IMR-90 (cell line): ENCODE results near the gene ASPG. TPM values are rescaled to one million over a fixed set of nuclear protein-coding genes. Genes with fewer than 3 reads are reported as not detected.

ENCODE experiments used
- ATAC-seq: fragments of 200-7000 bp; cut with Tn5 transposase; 2 replicates; pipeline ENCODE4 v1.9.1; 2020; ENCODE audit warnings: low read depth, mild to moderate bottlenecking, moderate library complexity
- BruUV-seq: library from RNA; stranded (reverse); fragments of 400-500 nt; replicated peaks from 2 replicates; lab custom pipeline; 2021; lab: Mats Ljungman, UMichigan
- CTCF ChIA-PET: fragments of 300-600 bp; formaldehyde crosslinking; extraction: SDS; loops from one replicate; lab custom pipeline; 2021; ENCODE audit warnings: antibody characterized with exemption; lab: Yijun Ruan, JAX
- POLR2A ChIA-PET: fragments of 300-600 bp; sonication (Branson Sonifier 250); formaldehyde crosslinking; loops from one replicate; lab custom pipeline; 2022; ENCODE audit warnings: antibody characterized with exemption; ENCODE audit not compliant: unreplicated experiment; lab: Charles Lee
- DNase-seq: peaks from one replicate; pipeline ENCODE4 v3.0.0; 2013
- H2AFZ ChIP-seq: replicated peaks from 2 replicates; pipeline ENCODE3; 2013; ENCODE audit warnings: low read length, mild to moderate bottlenecking; ENCODE audit not compliant: poor library complexity
- H2AK5ac ChIP-seq: 2 replicates; pipeline ENCODE4 v1.6.1; 2013; ENCODE audit warnings: low read depth, low read length, inconsistent platforms
- H2AK9ac ChIP-seq: replicated peaks from 2 replicates; pipeline ENCODE3; 2013; ENCODE audit warnings: mild to moderate bottlenecking, low read depth, low read length, moderate library complexity; ENCODE audit not compliant: poor library complexity
- H2BK120ac ChIP-seq: 2 replicates; pipeline ENCODE4 v1.6.1; 2013; ENCODE audit warnings: low read depth, low read length, inconsistent platforms
- H2BK15ac ChIP-seq: 3 replicates; pipeline ENCODE4 v1.6.1; 2013; ENCODE audit warnings: low read depth, low read length, inconsistent platforms
- H2BK20ac ChIP-seq: 2 replicates; pipeline ENCODE4 v1.6.1; 2013; ENCODE audit warnings: low read depth, mild to moderate bottlenecking, inconsistent platforms, low read length, moderate library complexity
- H2BK5ac ChIP-seq: 2 replicates; pipeline ENCODE4 v1.6.1; 2013; ENCODE audit warnings: mild to moderate bottlenecking, low read depth, low read length, inconsistent platforms; ENCODE audit not compliant: poor library complexity, severe bottlenecking
- H3K14ac ChIP-seq: replicated peaks from 2 replicates; pipeline ENCODE4 v1.6.1; 2013; ENCODE audit warnings: low read depth, low read length, inconsistent platforms
- H3K18ac ChIP-seq: 2 replicates; pipeline ENCODE4 v1.6.1; 2013; ENCODE audit warnings: low read depth, low read length, control low read depth
- H3K23ac ChIP-seq: 2 replicates; pipeline ENCODE4 v1.6.1; 2013; ENCODE audit warnings: low read depth, low read length, inconsistent platforms
- H3K27ac ChIP-seq: 2 replicates; pipeline ENCODE4 v1.5.1; 2013; ENCODE audit warnings: mild to moderate bottlenecking, control low read depth, low read length; ENCODE audit not compliant: insufficient read depth
- H3K27me3 ChIP-seq: 2 replicates; pipeline ENCODE4 v1.6.1; 2013; ENCODE audit warnings: low read length; ENCODE audit not compliant: control insufficient read depth, insufficient read depth
- H3K36me3 ChIP-seq: 2 replicates; pipeline ENCODE4 v1.6.1; 2013; ENCODE audit warnings: low read length, mixed read lengths; ENCODE audit not compliant: control insufficient read depth, insufficient read depth
- H3K4ac ChIP-seq: 2 replicates; pipeline ENCODE4 v1.6.1; 2013; ENCODE audit warnings: low read depth, low read length, inconsistent platforms
- H3K4me1 ChIP-seq: 2 replicates; pipeline ENCODE4 v1.6.1; 2013; ENCODE audit warnings: low read length, mixed read lengths; ENCODE audit not compliant: control insufficient read depth, insufficient read depth
- H3K4me2 ChIP-seq: 2 replicates; pipeline ENCODE4 v1.6.1; 2013; ENCODE audit warnings: low read depth, mild to moderate bottlenecking, control low read depth, low read length, moderate library complexity
- H3K4me3 ChIP-seq: 2 replicates; pipeline ENCODE4 v1.5.1; 2013; ENCODE audit warnings: low read depth, mild to moderate bottlenecking, control low read depth, low read length, moderate library complexity; ENCODE audit not compliant: insufficient read depth
- H3K56ac ChIP-seq: 2 replicates; pipeline ENCODE4 v1.6.1; 2013; ENCODE audit warnings: low read length, inconsistent platforms; ENCODE audit not compliant: insufficient read depth; ENCODE audit errors: extremely low read depth
- H3K79me1 ChIP-seq, 2 experiments: 2 replicates each; pipeline ENCODE4 v1.6.1; 2013; ENCODE audit warnings: low read length in 2 of 2, inconsistent platforms in 1 of 2, low read depth in 1 of 2
- H3K9ac ChIP-seq: 2 replicates; pipeline ENCODE4 v1.6.1; 2013; ENCODE audit warnings: low read depth, low read length, control low read depth
- H3K9me1 ChIP-seq: 2 replicates; pipeline ENCODE4 v1.6.1; 2013; ENCODE audit warnings: low read length, inconsistent platforms; ENCODE audit not compliant: insufficient read depth
- H3K9me3 ChIP-seq: 2 replicates; pipeline ENCODE4 v1.6.1; 2013; ENCODE audit warnings: low read length; ENCODE audit not compliant: control insufficient read depth, insufficient read depth
- H4K20me1 ChIP-seq: 2 replicates; pipeline ENCODE4 v1.6.1; 2013; ENCODE audit warnings: low read length, inconsistent platforms; ENCODE audit not compliant: insufficient read depth
- H4K5ac ChIP-seq: 2 replicates; pipeline ENCODE4 v1.6.1; 2013; ENCODE audit warnings: mild to moderate bottlenecking, low read depth, low read length, control low read depth
- H4K8ac ChIP-seq, 2 experiments: 2 replicates each; pipeline ENCODE4 v1.6.1; 2013; ENCODE audit warnings: low read depth in 2 of 2, low read length in 2 of 2, control low read depth in 1 of 2, inconsistent platforms in 1 of 2
- H4K91ac ChIP-seq: 2 replicates; pipeline ENCODE4 v1.6.1; 2013; ENCODE audit warnings: low read depth, low read length, inconsistent platforms; ENCODE audit not compliant: insufficient read depth
- BHLHE40 ChIP-seq: fragments of 150-350 bp; IDR thresholded peaks from 2 replicates; pipeline ENCODE4 v1.6.1; 2016; ENCODE audit warnings: mild to moderate bottlenecking, low read depth, low read length
- CEBPB ChIP-seq: IDR thresholded peaks from 2 replicates; pipeline ENCODE4 v1.6.1; 2012; ENCODE audit warnings: low read depth, low read length, improper control_type of control experiment
- CHD1 ChIP-seq: IDR thresholded peaks from 2 replicates; pipeline ENCODE4 v1.6.1; 2012; ENCODE audit warnings: low read depth, low read length, improper control_type of control experiment
- MAFK ChIP-seq: IDR thresholded peaks from 2 replicates; pipeline ENCODE4 v1.6.1; 2012; ENCODE audit warnings: low read depth, low read length, improper control_type of control experiment
- NFE2L2 ChIP-seq: fragments of 150-350 bp; IDR thresholded peaks from 2 replicates; pipeline ENCODE4 v1.6.1; 2016; ENCODE audit warnings: low read depth, mild to moderate bottlenecking, low read length
- POLR2A ChIP-seq: IDR thresholded peaks from 2 replicates; pipeline ENCODE4 v1.6.1; 2012; ENCODE audit warnings: mild to moderate bottlenecking, low read depth, low read length
- SMC3 ChIP-seq: fragments of 150-350 bp; IDR thresholded peaks from 2 replicates; pipeline ENCODE4 v1.6.1; 2016; ENCODE audit warnings: low read depth, mild to moderate bottlenecking, antibody characterized with exemption, low read length, moderate library complexity
- WGBS, 2 experiments: methylation state at CpG; one replicate each; pipeline versions ENCODE4 v1.1.5 to v1.1.7; 2013; ENCODE audit warnings: missing lambda C conversion rate in 2 of 2; ENCODE audit not compliant: insufficient read length in 1 of 2; ENCODE audit errors: extremely low coverage in 2 of 2; 5-methylcytosine and 5-hydroxymethylcytosine counted together
- dilution Hi-C: fragments of 300-500 bp; cut with HindIII; formaldehyde crosslinking; loops from one replicate; pipeline ENCODE4 v1.14.3; 2018; ENCODE audit warnings: low sequenced_read_pairs; ENCODE audit not compliant: unreplicated experiment
- in situ Hi-C: fragments of 300-500 bp; cut with MboI; formaldehyde crosslinking; loops from 3 replicates; pipeline ENCODE4 v1.14.3; 2019; ENCODE audit warnings: low sequenced_read_pairs, inconsistent platforms, mixed read lengths
- intact Hi-C: fragments of 100-400 bp; cut with micrococcal nuclease; formaldehyde crosslinking; loops from 2 replicates; pipeline ENCODE4 v1.10.0; 2022
- polyA plus RNA-seq, 3 experiments: library from polyadenylated mRNA; depleted of rRNA; stranded (reverse); fragments of >200 nt; gene quantifications; 2 replicates each; pipeline ENCODE4 v1.2.3, GENCODE V29; 2012; ENCODE audit warnings: low replicate concordance in 1 of 3
- total RNA-seq: library from RNA; depleted of rRNA; stranded (reverse); fragments of >200 nt; gene quantifications from 2 replicates; pipeline ENCODE4 v1.2.3, GENCODE V29; 2012
- TF ChIP-seq, protein P1 (sequence below): fragments of 150-350 bp; IDR thresholded peaks from 2 replicates; pipeline ENCODE4 v1.6.1; 2016; ENCODE audit warnings: low read depth, mild to moderate bottlenecking, low read length, moderate library complexity, borderline replicate concordance
- TF ChIP-seq, protein P2 (sequence below): fragments of 150-350 bp; IDR thresholded peaks from 2 replicates; pipeline ENCODE4 v1.6.1; 2017; ENCODE audit warnings: mild to moderate bottlenecking, antibody characterized with exemption, low read length, low read depth

Gene ASPG
- total and polyA plus RNA-seq, 2 of the 4 experiments (the other 2 are of a cell fraction) = not detected

DNA sequence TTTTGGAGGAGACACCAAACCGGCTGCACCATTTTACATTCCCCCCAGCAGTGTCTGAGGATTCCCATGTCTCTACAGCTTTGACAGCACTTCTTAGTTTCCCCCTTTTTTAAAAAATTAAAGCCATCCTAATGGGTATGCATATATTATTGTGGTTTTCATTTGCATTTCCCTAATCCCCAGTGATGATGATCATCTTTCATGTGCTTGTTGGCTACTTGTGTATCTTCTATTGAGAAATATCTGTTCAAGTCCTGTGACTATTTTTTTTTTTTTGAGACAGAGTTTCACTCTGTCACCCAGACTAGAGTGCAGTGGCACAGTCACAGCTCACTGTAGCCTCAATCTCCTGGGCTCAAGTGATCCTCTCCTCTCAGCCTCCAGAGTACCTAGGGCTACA is 23.2 kb upstream of the ASPG start:
- no TSS peak for BruUV-seq
- Histone ChIP-seq H2BK15ac (no peak overlapping the region), H2BK5ac (no peak overlapping the region), H3K56ac (no peak overlapping the region), H3K9me1 (no peaks in the 10 kb centered on the region), H3K9ac (no peak overlapping the region), H2AFZ (no peak overlapping the region), H3K4me1 (no peaks in the 10 kb centered on the region), H2AK9ac (no peak overlapping the region), H4K5ac (no peak overlapping the region), H3K27ac (no peak overlapping the region), H3K18ac (no peak overlapping the region), H3K23ac (no peak overlapping the region), H3K4me3 (no peak overlapping the region), H2AK5ac (no peak overlapping the region), H3K36me3 (no peaks in the 10 kb centered on the region), H3K79me1 (no peaks in the 10 kb centered on the region), H3K4me2 (no peak overlapping the region), H3K27me3 (no peaks in the 10 kb centered on the region), H2BK20ac (no peak overlapping the region), H3K9me3 (no peaks in the 10 kb centered on the region), H4K8ac (no peak overlapping the region), H4K91ac (no peak overlapping the region), H4K20me1 (no peaks in the 10 kb centered on the region), H3K14ac (no peak overlapping the region), H2BK120ac (no peak overlapping the region), H3K4ac (no peak overlapping the region)
- in situ Hi-C loops (no loop called here), intact Hi-C loops (no loop called here), dilution Hi-C loops (no loop called here)
- no peak for DNase-seq
- no peak for ATAC-seq
- POLR2A ChIA-PET = no interaction called here
- WGBS, 2 experiments = no CpG with 5 or more reads among the region's 1 CpG
- TF ChIP-seq CHD1 = no peak
- no peak for TF ChIP-seq POLR2A
- no peak for TF ChIP-seq SMC3
- no peak for TF ChIP-seq MAFK
- TF ChIP-seq, protein P1, sequence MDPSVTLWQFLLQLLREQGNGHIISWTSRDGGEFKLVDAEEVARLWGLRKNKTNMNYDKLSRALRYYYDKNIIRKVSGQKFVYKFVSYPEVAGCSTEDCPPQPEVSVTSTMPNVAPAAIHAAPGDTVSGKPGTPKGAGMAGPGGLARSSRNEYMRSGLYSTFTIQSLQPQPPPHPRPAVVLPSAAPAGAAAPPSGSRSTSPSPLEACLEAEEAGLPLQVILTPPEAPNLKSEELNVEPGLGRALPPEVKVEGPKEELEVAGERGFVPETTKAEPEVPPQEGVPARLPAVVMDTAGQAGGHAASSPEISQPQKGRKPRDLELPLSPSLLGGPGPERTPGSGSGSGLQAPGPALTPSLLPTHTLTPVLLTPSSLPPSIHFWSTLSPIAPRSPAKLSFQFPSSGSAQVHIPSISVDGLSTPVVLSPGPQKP = no peak
- TF ChIP-seq CEBPB = no peak
- TF ChIP-seq NFE2L2 = no peak
- no peak for TF ChIP-seq BHLHE40
- TF ChIP-seq, protein P2, sequence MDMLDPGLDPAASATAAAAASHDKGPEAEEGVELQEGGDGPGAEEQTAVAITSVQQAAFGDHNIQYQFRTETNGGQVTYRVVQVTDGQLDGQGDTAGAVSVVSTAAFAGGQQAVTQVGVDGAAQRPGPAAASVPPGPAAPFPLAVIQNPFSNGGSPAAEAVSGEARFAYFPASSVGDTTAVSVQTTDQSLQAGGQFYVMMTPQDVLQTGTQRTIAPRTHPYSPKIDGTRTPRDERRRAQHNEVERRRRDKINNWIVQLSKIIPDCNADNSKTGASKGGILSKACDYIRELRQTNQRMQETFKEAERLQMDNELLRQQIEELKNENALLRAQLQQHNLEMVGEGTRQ = no peak
- CTCF ChIA-PET = interaction anchor here (1.6 kb wide), 1 partner anchor 15 kb away, joined by 3 read pairs; no protein-coding TSS in a partner anchor
